ENCODE results near the gene PLAGL2.

Gene PLAGL2

DNA sequence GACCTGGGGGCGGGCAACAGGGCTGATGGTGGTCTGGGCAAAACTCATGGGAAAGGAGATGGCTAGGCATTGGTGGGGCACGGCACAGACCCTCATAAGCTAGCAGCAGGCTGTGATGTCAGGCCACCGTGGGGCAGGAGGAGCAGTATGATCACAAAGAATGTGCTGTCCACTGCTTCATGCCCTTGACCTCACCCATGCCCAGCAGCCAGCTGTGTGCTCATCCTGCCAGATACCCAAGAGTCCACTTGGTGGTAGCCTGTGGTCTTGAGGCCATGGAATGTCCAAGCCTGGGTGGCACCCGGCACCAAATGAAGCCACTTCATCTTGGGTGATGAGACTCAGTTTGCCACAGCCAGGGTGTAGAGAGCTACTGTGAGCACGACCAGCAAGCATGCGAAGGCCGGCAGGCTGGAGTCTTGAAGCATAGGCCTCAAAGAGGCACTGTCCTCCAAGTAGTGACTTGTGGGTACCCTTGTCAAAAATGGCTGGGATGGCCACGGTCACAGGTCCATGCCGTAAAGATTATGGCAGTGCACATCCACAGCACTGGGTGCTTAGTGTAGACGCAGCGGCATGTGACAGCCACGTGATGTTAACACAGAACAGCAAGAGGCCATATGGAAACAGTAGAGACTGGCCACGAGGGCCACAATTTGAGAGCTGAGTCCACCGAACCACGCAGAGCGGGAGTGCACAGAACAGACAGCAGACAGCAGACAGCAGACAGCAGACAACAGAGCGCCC is 19.0 kb downstream of the PLAGL2 start:
- TF ChIP-seq, protein P1, sequence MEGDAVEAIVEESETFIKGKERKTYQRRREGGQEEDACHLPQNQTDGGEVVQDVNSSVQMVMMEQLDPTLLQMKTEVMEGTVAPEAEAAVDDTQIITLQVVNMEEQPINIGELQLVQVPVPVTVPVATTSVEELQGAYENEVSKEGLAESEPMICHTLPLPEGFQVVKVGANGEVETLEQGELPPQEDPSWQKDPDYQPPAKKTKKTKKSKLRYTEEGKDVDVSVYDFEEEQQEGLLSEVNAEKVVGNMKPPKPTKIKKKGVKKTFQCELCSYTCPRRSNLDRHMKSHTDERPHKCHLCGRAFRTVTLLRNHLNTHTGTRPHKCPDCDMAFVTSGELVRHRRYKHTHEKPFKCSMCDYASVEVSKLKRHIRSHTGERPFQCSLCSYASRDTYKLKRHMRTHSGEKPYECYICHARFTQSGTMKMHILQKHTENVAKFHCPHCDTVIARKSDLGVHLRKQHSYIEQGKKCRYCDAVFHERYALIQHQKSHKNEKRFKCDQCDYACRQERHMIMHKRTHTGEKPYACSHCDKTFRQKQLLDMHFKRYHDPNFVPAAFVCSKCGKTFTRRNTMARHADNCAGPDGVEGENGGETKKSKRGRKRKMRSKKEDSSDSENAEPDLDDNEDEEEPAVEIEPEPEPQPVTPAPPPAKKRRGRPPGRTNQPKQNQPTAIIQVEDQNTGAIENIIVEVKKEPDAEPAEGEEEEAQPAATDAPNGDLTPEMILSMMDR (conservative IDR thresholded peaks at IDR 0.05; ENCODE audit: low read depth, low read length) = no peak
- no peak for DNase-seq (ENCODE audit: low read depth)
- H3K4me3 ChIP-seq (ENCODE audit: low read depth, low read length) = no peak overlapping the region

- DNase-seq (ENCODE audit: low read depth) = no peak
- TF ChIP-seq, protein P1 (conservative IDR thresholded peaks at IDR 0.05; ENCODE audit: low read depth, low read length) = no peak
These were observed 21.0 kb downstream of the PLAGL2 start for GRCh38 chr20:32186506-32186905.

DNA sequence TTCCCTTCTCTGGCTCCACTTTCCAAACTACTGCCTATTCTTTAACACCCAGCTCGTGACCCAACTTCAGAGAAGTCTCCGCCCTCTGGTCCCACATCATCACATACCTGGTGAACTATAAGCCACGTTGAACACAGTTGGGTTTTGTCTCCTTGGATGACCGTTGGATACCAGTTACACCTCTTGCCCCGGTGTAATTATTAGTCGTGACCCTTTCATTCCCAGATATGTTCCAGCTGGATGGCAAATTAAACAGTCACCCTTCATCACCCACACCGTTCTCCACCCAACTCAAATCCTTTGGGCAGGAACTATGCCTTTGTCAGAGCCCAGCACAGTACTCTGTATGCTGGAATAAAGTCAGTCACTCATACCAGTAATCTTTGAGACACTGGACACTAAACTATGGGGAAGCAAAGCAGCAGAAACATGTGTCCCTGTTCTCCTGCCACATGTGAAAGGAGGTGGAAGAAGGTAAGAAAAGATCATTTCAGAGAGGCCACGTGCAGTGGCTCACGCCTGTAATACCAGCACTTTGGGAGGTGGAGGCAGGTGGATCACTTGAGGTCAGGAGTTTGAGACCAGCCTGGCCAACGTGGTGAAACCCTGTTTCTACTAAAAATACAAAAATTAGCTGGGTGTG is 22.5 kb downstream of the PLAGL2 start:
- no peak overlapping the region for H3K4me3 ChIP-seq (ENCODE audit: low read depth, low read length)
- TF ChIP-seq, protein P1 (conservative IDR thresholded peaks at IDR 0.05; ENCODE audit: low read depth, low read length) = no peak
- DNase-seq (ENCODE audit: low read depth) = no peak

More at GRCh38 chr20:32186506-32186905, 21.0 kb downstream of the PLAGL2 start:
- no peak overlapping the region for H3K4me3 ChIP-seq (ENCODE audit: low read depth, low read length)

DNA sequence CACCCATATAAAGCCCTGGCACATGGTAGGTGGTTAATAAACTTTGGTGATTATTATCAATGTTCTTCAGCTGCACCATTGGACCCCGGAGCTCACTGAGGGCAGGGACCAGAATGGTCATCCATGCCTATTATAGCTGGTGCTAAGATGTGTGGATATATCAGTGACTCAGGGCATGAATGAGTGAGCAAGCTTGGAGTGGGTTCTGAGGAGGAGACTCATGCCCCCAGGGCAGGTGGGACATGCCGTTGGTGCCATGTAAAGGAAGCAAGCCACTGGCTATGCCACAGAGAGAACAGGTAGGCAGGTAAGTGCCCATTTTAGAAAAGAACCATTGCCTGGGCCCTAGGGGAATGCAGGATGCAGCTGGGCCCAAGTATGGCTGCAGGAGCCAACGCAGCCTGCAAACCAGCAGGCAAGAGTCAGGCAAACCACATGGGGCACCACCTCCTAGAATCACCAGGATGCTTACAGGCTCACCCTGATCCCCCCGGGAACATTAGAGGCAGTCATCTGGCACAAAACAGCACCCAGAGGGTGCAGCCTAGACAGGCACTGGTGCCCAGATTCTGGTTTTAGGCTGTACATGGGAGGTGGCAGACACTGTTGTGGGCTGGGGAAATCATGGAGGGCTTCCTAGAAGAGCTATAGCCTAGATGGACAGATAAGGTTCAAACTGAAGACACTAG is 23.5 kb downstream of the PLAGL2 start:
- TF ChIP-seq, protein P1 (conservative IDR thresholded peaks at IDR 0.05; ENCODE audit: low read depth, low read length) = no peak
- no peak for DNase-seq (ENCODE audit: low read depth)
- H3K4me3 ChIP-seq (ENCODE audit: low read depth, low read length) = no peak overlapping the region

- no peak overlapping the region for H3K4me3 ChIP-seq (ENCODE audit: low read depth, low read length)
- TF ChIP-seq, protein P1 (conservative IDR thresholded peaks at IDR 0.05; ENCODE audit: low read depth, low read length) = no peak
- no peak for DNase-seq (ENCODE audit: low read depth)
These were observed 25.9 kb downstream of the PLAGL2 start for GRCh38 chr20:32181606-32182005.

- H3K4me3 ChIP-seq (ENCODE audit: low read depth, low read length) = no peak overlapping the region
- TF ChIP-seq, protein P1 (conservative IDR thresholded peaks at IDR 0.05; ENCODE audit: low read depth, low read length) = no peak
- DNase-seq (ENCODE audit: low read depth) = no peak
These were observed 27.6 kb downstream of the PLAGL2 start for GRCh38 chr20:32179934-32180333.
